DMS79 treated with DMSO at 0.1 percent for 48 hours (cell line): ENCODE results near the gene IFT122.
A peak's percentile ranks its signal among the peaks of the same experiment; 100 is the strongest.
"Not testable (repeated sequence)": the region's sequence is repeated elsewhere in the genome, so short reads cannot be mapped to it uniquely, and the experiment has no call there.

Source experiments
- DNase-seq: peaks from one replicate; lab custom pipeline; 2025; lab: John Stamatoyannopoulos, UW

IFT122 gene

DNA sequence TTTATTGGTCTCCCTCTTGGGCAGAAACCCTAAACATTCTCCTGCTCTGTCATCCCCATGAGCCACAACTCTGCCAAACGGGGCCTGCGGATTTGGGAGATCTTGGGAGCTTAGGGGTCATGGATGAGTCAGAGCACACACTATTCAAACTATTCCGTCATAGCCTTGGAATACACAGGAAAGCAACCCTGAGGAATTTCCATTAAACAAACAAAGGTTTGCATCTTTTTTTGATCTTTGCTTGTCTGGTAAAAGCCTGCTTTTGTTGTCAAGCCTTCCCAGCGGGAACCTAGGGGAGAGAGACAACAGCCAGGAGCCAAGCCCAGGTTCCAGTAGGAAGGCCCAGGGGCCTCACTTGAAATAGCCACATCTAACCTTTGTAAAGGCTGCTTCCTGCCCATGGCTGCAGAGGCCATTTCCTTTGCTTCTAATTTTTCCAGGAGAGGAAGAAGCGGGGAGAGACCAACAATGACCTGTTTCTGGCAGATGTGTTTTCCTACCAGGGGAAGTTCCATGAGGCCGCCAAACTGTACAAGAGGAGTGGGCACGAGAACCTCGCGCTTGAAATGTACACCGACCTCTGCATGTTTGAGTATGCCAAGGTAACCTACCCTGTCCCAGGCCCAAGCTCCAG lies 55.1 kb downstream of the IFT122 start:
- not testable (repeated sequence) for DNase-seq

DNA sequence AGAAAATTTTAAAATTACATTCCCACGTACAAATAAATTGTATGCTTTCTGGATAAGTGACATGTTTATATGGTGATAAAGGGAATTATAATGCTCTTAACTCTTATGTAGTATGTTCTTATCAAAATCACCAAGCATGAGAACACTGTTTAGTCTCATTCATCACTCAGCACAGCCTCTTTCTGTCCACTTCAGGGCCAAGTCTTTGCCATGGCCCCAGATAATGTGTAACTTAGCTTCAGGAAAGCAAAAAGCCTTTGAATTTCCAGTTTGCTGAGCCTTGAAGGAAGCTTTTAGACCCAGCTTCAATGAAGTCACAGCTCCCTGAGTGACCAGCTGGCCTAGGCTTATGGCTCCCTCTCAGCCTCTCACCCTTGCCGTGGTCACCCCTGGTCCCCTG lies 57.9 kb downstream of the IFT122 start:
- DNase-seq = peak; percentile 45

DNA sequence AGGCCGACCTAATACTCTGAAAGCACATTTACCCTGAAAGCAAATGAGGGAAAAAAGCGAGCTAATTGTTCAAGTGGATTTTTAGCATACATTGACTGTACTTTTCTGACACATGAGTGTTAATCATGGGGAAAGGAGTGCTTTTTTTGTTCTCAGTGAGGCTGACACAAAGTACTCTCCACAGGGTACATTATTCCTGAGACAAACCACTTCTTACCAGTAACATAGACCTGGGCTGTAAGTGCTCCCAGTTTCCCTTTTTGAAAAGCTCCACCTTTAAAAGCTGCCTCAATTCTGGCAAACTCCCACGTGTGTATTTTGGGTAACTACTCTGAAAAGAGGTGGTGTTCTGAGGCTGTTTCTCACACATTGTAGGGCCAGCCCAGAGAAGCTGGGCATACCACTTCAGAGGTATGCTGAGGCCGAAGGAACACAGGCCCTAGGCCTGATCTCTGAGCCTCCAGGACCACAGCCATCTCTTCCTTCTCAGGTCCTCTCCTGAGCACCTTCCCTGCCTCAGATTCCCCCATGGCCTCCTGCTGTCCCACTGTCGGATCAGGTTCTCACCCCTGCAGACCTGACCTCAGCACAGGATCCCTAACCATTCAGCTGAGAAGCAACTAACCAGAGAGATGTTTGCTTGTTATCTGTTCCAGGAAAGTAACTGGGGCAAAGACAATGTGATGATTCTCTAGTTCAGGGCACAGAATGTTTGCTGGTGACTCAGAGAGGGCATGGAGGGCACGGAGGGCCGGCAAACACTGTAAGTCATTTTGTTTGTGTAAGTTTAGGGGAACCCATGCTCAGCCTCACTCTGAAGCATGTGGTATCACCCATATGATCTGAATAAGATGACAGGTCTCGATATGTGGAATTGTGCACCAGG lies 58.8 kb downstream of the IFT122 start:
- DNase-seq = peak; percentile 28

DNA sequence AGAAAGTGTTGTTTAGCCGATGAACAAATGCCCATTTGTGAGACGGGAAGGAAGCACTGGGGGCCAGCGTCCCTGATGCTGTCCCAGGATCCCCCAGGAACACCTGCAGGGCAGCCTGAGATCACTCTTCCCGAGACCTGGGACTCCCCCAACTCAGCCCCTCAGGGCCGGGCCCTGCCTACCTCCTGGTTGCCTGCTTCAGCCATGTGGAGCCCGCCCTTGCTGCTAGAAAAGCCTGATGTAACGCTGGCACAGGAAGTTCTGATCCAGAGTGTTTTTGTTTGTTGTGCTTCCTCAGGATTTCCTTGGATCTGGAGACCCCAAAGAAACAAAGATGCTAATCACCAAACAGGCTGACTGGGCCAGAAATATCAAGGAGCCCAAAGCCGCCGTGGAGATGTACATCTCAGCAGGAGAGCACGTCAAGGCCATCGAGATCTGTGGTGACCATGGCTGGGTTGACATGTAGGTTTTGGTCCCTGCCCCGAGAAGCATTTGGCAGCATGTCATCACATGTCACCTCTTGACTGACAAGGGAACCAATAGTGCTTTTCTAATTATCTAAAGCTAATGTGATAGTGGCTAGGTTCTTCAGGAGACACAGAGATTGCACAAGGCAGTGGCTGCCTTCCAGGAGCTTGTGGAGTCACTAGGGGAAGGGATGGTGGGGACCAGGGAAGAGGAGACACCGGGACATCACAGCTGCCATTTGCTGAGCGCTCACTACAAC lies 59.7 kb downstream of the IFT122 start:
- not testable (repeated sequence) for DNase-seq

DNA sequence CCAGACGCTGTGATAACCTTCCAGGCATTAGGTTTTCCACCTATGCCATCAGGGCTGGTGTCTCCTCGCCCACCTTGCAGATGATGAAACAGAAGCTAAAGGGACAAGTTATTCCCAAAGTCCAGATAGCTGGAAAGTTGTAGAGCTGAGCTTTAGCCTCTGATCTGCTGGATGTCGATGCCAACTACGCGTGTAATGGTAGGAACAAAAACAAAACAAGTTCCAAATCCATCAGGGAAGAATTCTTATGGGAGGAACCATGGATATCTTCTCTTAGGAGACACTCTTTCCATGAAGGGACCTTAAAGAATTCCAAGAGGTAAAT lies 60.3 kb downstream of the IFT122 start:
- no peak for DNase-seq

DNA sequence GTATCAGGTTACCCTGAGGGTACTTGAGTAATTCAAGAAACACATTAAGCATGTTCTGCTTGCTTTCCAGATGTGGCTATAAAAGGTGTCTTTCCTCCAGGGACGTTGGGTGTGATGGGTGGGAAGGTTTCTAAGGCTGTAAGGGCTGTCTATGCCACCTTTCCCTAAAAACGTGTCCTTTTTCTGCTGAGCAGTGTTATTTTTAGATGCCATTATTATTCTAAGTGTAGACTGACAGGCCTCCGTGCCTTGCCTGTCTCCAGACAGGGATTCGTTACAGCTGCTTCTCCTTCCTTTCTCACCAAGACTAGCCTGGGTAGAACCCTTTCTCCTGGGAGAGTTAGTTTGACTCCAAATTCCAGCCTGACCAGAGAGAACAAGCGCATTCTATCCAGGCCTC lies 61.6 kb downstream of the IFT122 start:
- DNase-seq = peak; percentile 33

DNA sequence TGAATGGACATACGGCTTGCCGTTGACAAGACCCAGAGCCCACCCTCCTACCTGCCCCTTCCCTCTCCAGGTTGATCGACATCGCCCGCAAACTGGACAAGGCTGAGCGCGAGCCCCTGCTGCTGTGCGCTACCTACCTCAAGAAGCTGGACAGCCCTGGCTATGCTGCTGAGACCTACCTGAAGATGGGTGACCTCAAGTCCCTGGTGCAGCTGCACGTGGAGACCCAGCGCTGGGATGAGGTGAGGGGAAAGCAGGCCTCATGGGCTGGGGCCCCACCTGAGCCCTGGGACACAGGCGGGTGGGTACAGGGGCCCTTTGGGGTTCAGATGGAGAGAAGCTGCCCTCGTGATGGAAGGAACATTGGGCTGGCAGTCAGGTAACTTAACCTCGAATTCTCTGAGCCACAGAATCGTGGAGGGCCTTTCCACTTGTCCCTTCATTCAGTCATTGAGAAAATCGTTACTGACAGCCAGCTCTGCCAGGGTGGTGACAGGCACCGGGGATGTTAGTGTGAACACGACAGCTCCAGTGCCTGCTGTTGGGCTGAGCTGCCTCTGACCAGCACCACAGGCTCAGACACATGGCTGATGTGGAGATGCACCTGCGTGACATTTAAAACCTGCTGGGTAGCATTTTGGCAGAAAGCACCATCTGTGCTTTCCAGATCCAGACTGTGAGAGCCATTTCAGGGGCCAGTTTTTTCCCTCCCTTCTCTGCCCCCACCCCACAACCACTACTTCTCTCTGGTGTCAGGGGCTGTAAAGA lies 62.8 kb downstream of the IFT122 start:
- peak; percentile 91 for DNase-seq

DNA sequence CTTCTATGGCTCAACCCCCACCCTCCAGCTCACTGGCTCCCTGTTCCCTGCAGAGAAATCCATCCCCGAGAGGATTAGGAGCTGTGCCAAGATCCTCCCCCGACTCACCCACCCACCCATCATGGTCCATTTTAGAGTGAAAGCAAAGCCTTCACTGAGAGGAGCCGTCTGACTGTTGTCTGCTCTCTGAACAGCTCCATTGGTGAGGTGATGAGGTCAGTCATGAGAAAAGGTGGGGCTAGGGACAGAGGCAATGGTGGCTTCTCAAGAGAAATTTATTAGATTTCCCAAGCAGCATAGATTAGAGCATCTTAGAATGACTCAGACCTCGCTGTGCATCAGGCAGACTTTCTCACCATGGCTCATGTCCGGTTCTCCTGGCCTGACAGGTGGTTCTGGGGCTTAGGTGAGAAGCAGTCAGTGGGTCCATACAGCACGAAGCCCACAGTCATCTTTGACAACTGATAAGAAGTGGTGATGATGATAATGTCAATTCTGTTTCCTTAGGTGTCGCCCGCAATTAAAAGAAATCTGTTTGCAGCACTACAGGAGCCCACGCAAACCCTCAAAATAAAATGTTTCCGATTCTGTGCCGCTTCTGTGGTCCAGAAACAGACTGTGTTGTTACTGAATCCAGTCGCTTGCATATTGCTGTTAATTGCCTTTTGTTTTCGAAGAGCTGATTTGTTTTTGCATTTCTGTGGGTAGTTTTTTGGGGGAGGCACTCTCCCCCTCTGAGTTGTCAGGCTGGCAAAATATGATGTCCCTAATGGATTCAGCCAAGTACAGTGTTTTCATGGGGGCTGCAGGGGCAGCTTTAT lies 63.7 kb downstream of the IFT122 start:
- DNase-seq = peak; percentile 77

DNA sequence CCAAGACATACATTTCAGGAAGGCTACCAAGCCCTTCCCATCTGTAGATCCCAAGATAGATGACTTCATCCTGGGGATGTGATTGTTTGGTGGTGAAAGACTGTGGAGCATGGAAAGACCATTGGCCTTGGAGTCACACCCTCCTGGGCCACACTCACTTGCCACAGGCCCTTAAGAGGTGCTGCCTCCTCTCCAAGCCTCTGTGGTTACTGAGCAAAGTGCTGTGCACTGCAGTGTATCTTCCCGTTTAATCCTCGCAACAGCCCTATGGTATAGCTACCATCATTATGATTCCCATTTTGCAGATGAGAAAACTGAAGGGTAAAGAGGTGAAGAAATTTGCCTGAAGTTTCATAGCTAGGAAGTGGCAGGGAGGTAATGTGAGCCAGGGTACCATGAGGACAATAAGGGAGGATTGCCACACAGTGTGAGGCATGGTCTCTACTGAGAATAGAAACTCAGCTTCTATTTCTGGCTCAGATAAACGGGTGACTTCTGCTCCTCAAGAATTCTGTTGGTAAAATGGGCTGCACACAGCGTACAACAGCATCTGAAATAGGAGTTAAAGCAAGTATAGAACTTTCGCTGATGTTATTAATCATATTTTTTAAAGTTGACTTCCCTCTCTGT lies 64.6 kb downstream of the IFT122 start:
- DNase-seq = no peak

DNA sequence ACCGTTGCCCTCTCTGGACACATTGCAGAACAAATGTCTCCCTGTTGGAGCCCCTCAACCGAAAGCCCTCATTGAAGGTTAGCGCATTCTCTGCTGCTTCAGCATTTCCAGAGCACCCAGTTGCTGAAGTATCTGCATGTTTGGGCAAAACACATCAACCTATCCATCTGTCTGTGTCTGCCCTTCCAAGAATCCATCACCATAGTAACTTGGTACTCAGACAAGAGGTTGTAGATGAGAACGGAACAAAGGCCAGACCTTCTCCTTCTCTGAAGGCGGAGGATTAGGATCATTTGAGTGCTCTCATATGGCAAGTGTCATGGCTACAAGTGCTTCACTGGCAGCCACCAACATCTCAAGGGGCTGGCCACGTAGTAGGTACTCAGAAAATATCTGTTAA lies 65.3 kb downstream of the IFT122 start:
- DNase-seq = peak; percentile 99

DNA sequence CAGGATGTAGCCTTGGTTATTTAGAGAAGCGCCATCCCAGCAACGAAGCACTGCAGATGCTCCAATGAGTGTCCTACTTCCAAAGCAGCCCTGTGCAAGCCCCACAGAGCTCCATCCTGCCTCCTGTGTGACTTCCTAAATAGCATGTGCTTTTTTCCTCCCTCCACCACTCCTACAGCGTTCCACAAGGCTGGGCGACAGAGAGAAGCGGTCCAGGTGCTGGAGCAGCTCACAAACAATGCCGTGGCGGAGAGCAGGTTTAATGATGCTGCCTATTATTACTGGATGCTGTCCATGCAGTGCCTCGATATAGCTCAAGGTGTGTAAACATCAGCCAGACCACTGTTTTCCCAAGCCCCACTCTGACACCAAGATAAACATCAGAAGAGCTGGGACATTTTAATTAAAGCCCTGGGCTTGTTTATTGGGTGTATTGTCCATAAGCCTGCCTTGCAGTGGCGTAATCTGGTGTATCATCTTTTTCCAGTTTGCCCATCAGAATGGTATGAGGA lies 66.3 kb downstream of the IFT122 start:
- DNase-seq = peak; percentile 83

DNA sequence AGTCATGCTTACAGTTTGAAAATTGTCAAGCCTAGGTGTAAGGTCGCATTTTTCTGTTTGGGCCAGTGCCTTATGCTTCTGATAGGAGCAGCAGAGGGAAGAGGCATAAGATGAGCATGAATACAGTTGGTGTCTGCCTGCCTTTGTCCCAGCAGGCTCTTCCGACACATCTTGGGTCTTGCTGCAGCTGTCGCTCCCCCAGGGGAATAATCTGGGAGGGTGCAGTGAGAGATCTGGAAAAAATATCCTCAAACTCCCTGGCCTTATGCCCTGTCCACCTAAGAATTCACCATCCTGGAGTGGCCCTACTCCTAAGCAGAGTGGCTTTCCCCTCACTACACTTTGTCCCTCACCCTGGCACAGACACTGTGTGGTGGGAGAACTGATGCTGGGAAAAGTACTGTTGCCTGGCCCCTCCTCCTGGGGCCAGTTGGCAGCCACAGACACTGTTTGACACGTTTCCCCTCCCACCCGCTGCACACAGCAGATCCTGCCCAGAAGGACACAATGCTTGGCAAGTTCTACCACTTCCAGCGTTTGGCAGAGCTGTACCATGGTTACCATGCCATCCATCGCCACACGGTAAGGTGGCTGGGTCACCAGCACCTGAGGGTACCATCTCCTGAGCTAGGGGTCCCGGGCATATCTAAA lies 67.3 kb downstream of the IFT122 start:
- DNase-seq = peak; percentile 31

DNA sequence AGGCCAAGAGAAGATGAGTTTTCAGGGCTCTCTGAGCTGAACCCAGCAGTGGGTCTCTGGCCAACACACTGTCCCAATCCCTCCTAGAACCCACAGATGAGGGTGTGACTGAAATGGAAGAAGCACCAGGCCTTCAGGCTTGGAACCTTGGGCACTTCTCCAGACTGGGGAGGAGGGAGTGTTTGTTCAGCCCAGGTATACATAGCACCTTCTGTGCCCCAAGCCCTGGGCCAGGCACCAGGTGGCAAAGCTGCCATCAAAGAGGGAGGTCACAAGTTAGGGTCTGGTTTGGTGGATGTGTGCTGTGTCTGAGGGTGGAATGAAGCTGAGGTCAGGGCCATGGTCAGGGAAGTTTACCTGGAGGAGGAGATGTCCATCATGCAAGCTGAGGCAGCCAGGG lies 72.6 kb downstream of the IFT122 start:
- no peak for DNase-seq

DNA sequence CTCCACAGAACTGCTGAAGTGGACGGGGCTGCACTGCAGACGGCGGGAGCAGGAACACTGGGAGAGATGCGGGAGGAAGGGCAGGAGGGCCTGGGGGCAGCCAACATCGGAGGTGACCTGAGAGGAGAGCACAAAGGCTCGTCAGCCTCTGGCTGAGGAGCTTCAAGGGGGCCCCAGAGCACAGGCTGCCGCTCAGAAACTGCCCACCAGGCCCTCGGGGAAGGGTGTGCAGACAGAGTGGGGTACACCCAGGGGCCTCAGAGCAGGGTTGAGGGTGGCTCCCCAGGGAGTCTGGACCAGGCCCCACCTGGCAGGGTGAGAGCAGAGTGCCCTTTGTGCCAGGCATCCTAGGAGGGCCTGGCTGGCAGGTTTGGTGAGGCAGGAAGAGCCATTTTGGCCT lies 73.7 kb downstream of the IFT122 start:
- no peak for DNase-seq

DNA sequence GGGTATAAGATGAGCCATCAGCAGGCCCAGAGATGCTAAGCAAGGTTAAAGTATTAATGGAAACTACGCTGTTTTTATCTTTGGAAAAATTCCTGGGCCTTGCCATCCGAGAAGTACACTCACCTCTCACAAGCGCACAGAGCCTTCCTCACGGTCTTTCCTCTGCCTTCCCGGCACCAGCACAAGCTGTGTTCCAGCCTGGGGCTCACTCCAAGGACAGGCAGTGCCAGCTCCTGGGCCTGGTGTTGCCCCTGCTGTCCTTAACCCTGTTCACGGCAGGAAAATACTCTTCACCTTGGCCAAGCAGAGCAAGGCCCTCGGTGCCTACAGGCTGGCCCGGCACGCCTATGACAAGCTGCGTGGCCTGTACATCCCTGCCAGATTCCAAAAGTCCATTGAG lies 74.1 kb downstream of the IFT122 start:
- no peak for DNase-seq

DNA sequence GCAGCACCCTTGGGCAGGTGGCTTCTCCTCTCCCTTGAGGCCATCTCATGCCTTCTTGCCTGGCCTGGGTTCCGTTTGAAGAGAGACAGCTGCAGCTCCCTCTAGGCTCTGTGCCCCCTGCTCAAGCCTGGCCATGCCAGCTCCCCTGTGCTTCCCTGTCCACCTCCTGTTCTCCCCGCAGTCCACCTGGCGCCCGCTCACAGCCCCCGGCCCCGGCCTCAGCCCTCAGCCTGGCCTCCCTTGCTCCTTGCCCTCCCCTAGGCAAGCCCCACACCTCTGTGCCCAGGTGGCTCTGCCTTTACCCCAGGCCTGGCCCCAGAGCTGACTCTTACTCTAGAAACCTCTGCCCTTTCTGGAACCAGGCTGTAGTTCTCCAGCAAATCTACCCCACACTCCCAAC lies 74.5 kb downstream of the IFT122 start:
- no peak for DNase-seq

DNA sequence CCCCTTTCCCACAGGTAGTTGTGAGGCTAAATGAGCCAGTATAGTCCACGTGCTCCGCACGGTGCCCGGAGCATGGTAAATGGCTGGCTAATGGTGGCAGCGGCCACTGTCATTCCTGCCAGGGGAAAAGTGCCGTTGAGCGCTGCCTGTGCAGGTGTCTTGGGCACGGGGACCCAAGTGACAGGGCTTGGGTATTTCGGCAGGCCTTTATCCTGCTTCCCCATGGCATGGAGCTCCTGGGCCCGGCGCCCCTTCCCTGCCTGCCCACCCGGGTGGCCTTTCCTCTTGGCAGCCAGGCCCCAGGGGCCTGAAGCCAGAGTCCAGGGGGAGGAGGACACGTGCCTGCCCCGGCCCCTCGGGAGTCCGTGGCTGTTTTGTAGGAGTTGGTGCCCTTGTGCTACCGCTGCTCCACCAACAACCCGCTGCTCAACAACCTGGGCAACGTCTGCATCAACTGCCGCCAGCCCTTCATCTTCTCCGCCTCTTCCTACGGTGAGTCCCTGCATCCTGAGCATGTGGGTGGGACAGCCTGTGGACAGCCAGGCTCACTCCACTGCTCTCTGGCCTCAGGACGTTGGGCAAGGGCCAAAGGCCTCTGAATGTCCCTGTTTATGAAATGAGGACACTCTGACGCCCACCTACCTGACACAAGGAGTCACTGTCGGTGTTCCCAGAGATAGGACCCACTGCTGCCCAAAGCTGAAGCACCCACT lies 75.2 kb downstream of the IFT122 start:
- DNase-seq = not testable (repeated sequence)

DNA sequence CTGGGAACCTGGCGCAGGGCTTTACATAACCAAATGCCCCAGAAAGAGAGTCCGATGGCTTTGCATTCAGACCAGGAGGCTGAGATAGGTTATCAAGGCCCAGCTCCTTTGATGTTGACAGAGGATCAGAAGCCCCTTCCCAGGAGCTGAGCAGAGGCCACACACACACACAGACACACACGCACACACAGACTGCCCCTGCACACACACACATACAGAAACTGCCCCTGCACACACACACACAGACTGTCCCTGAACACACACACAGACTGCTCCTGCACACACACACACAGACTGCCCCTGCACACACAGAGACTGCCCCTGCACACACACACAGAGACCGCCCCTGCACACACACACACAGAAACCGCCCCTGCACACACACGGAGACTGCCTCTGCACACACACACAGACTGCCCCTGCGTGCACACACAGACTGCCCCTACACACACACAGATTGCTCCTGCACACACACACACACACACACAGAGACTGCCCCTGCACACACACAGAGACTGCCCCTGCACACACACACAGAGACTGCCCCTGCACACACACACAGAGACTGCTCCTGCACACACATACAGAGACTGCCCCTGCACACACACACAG lies 75.9 kb downstream of the IFT122 start:
- not testable (repeated sequence) for DNase-seq

DNA sequence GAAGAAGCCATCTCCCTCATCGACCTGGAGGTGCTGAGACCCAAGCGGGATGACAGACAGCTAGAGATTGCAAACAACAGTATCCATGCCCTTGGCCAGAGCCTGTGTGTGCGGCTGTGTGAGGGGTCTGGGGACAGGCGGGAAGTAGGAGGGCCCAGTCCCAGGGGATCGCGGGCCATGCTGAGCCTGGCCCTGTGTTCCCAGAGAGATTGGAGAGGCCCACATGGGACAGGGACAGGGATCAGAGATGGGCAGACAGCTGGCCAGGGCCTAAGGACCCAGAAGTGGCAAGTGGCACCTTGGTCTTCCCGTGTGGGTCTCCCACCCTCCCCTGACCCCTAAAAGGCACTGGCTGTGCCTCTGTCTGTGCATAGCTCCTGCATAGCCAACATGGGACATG lies 77.5 kb downstream of the IFT122 start:
- DNase-seq = no peak
